T-helper 22 cell (primary cell): Measurements from ENCODE around the gene IQCE.
"Not testable (repeated sequence)": the region's sequence is repeated elsewhere in the genome, so short reads cannot be mapped to it uniquely, and the experiment has no call there.

Source experiments
- DNase-seq: peaks from one replicate; pipeline ENCODE4 v3.0.0-alpha.2; 2020; ENCODE audit warnings: low read depth

IQCE gene

DNA sequence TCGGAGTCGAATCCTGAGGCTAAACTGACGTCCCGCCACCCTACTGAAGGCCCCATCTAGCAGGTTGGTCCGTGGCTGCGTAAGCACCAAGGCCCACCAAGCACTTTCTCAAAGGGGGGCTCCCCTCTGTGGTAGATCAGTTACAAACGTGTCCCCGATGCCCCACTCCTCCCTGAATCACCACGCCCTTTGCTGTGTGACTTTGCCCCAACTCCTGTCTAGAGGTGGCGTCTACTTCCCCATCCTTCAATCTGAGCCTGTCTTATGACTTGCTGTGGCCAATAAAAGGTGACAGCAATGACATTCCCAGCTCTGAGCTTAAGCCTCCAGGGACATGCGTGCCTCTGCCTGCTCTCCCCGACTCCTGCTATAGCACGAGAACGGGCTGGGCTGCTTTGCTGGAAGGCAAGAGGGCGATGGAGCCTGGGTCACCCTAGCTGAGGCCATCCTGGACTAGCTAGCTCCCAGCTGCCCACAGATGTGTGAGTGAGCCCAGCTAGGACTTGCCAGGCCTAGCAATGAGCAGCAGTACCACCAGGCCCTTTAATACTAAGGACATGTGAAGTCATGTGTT lies 26.5 kb upstream of the IQCE start:
- DNase-seq: not testable (repeated sequence)

DNA sequence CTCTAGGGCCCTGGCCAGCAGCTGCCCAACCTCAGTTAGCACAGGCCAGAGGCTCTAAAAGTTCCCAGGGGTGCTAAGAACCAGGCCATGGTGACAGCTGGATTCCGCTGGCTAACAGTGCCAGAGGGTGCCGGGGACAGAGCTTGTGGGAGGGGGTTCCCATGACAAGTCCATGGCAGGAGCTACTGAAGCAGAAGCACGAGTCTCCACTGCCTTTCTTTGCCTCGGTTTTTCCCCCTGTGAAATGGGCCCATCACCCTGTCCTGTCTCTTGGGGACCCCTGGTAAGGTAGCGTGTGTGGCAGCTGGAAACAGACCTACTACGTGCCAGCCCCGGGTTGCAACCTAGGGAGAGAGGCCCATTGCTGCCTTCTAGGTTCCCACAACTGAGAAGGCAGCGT lies 26.0 kb upstream of the IQCE start:
- DNase-seq: not testable (repeated sequence)

DNA sequence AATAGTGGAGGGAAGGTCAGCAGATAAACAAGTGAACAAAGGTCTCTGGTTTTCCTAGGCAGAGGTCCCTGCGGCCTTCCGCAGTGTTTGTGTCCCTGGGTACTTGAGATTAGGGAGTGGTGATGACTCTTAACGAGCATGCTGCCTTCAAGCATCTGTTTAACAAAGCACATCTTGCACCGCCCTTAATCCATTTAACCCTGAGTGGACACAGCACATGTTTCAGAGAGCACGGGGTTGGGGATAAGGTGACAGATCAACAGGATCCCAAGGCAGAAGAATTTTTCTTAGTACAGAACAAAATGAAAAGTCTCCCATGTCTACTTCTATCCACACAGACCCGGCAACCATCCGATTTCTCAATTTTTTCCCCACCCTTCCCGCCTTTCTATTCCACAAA lies 25.2 kb upstream of the IQCE start:
- not testable (repeated sequence) for DNase-seq

DNA sequence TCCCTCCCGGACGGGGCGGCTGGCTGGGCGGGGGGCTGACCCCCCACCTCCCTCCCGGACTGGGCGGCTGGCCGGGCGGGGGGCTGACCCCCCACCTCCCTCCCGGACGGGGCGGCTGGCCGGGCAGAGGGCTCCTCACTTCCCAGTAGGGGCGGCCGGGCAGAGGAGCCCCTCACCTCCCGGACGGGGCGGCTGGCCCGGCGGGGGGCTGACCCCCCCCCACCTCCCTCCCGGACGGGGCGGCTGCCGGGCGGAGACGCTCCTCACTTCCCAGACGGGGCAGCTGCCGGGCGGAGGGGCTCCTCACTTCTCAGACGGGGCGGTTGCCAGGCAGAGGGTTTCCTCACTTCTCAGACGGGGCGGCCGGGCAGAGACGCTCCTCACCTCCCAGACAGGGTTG lies 24.6 kb upstream of the IQCE start:
- DNase-seq: not testable (repeated sequence)

DNA sequence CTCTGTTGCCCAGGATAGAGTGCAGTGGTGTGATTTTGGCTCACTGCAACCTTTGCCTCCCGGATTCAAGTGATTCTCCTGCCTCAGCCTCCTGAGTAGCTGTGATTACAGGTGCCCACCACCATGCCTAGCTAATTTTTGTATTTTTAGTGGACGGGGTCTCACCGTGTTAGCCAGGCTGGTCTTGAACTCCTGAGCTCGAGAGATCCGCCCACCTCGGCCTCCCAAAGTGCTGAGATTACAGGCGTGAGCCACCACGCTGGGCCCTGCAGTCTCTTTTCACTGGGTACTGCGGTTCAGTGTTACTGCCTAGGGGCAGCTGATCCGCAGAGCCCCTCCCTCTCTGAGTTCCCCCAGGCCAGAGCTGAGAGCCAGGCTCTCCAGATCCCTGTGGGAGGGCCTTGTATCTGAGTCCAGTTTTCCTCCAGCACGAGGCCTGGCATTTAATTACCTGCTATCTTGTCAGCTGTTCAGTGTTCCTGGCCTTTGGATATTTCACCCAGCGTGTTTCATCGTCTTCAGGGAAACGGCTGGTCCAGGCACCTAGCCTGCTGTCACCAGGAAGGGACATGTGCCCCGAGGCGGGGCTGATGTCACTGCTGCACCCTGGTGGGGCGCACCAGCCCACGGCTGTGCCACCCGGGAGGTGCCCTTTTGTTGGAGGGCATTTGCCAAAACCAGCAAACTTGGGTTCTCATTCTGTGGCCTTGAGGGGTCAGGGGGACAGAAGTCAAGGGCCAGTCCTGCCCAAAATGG lies 22.7 kb upstream of the IQCE start:
- DNase-seq: not testable (repeated sequence)

DNA sequence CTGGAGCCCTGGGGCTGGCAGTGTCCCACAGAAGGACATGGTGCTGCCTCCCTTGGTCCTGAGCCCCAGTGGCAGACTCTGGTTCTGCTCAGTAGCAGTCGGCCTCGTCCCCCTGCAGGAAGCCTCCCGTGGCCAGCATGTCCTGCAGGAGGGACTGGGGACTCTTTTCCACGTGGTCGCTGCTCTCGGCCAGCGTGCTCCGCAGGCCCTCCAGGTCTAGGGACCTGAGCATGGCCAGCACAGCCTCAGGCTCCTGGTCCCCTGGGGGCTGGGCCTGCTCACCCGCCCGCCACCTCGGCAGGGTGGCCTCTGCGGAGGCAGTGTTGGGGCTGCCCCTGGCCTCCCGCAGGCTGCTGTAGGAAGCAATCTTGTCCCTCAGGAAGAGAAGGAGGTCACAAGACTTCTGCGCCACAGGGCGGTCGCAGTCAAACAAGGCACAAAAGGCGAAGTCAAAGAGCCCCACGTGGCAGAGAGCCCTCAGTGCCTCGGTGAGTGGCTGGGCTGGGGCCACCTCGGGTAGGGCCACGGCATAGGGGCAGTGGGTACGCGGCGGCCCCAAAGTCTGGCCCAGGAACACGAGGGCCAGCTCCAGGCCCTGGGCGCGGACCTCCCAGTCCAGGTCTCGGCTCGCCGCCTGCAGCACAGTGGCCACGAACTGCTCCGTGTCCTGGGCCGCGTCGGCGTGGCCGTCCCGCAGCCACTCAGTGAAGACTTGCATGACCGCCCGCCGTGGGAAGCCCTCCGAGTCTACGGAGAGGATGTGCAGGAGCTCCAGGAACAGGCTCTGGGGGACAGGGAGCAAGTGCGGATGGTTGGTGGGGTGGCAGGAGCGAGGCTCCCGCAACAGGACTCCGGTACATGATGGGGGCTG lies 20.6 kb upstream of the IQCE start:
- DNase-seq: no peak

DNA sequence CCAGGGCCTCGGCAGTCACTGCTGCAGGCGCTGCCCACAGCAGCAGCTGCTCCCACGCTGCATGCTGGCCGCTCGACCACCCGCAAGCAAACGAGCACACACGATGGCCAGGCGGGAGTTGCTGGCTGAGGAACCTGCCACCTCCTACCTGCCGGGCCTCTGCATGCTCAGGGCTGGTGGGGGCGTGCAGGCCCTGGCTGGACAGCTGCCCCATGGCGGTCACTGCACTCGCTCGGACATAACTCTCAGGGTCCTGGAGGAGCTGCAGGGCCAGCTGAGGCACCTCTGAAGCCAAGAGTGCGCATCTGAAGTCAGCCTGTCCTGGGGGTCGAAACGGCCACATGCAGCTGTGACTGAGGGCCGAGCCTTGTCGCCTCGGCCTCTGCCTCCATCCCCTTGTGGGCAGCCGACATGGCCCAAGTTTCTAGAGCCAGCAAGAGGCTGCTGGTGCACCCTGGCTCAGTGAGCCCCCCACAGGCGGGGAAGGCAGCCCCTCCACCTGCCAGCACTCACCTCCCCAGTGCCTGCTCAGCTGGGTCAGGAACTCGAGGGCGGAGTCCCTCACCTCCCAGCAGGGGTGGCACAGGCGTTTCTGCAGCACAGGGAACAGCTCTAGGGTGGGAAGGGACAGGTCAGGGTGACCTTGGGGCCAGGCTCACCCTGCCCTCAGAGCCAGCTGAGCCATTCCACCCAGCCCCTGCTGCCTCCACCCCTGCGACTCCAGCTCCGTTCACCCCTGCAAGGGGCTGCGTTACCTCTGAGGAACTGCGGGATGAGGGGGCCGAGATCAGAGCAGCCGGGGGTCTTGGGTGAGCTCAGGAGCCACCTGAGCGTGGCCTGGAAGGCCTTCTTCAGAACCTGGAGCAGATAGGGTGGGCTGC lies 19.5 kb upstream of the IQCE start:
- no peak for DNase-seq

DNA sequence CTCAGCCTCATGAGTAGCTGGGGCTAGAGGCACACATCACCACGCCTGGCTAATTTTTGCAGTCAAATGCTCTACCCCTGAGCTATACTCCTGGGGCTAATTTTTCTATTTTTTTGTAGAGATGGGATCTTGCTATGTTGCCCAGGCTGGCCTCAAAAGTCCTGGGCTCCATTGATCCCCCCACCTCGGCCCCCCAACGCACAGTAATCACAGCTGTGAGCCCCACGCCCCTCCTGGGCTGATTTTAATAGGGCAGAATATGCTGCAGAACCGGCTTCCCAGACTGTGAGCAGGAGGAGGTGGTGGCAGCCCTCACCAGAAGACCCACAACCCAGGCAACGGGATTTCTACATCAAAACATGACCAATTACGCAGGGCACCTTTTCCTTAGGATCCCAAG lies 18.6 kb upstream of the IQCE start:
- no peak for DNase-seq

DNA sequence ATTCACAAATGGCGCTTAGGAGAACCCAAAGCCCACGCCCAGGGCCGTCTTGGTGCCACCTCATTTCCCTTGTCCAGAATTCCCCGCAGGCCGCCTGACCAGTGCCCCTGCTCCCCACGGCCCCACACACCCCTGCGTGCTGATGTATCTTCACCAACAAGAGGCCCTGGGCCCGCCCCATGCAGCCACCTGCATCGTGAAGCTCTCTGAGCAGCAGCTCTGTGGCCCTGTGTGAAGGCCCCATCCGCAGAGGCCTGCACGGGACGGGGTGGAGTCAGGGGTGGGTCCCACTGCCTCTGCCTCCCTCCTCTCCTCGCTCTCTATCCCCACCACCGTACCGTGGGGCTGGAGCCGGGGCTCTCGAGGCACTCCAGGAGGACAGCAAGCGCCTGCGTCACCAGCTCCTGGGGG lies 18.1 kb upstream of the IQCE start:
- DNase-seq: no peak

DNA sequence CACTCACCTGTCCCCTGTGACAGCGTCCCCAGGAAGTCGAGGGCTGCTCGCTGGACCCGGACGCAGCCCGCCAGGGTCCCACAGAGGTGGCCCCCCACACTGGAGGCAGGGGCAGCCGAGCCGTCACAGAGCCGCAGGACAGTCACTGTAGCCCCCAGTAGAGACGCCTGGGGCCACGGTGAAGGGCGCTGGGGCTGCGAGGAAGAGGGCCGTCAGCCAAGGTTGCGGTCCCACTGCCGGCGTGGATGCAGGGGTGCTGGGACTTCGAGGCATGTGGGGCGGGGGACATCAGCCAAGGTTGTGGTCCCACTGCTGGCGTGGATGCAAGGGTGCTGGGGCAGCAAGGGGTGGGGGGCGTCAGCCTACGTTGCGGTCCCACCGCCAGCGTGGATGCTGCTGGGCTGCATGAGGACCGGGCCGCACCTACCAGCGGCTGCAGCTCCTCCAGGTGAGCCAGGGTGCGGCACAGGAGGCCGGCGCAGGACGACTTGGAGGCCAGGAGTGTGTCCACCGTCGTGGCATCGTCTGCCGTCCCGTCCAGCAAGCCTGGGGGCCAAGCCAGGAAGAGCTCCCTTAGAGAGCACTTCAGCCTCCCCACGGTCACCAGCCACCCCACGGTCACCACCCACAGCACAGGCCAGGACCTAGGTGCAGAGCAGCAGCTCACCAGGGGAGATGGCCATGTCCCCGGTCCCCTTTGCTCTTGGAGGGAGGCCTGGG lies 17.3 kb upstream of the IQCE start:
- no peak for DNase-seq

DNA sequence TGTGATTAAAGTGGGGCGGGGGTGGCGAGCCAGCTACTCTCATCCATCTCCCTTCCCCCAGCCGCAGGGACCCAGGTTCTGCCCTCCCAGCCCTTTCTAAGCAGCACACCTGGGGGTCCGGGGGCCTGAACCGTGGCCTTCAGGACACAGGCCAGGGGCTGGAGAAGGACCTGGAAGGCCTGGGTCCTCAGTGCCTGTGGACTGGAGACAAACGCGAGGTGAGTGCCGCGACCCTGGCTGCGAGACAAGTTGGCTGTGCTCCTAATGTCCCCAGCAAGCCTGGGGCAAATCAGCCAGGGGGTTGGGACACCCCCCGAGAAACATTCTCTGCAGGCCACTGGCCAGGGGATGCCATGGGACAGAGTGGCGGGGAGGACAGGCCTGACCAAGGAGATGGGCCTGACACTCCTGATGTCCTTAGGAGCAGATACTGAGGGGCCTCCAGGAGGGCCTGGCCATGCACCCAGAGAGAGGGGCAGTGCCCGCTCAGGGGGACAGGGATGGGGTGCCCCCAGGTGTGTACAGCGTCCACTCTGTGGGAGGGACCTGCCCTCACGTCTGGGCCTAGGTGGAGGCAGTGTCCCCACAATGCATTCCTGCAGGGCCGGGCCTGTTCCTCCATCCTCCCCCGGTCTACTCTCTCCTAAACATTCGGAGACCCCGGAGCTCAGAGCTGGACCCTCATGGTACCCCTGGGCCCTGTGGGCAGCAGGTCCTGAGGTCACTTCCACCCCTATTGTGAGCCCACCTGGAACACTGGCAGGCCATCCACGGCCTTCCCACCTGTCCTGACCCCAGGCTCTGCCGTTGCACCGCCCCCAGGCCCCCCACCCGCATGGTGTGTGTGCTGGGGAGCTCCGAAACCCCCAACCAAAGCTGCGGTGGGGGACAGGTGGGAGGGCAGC lies 16.5 kb upstream of the IQCE start:
- no peak for DNase-seq

DNA sequence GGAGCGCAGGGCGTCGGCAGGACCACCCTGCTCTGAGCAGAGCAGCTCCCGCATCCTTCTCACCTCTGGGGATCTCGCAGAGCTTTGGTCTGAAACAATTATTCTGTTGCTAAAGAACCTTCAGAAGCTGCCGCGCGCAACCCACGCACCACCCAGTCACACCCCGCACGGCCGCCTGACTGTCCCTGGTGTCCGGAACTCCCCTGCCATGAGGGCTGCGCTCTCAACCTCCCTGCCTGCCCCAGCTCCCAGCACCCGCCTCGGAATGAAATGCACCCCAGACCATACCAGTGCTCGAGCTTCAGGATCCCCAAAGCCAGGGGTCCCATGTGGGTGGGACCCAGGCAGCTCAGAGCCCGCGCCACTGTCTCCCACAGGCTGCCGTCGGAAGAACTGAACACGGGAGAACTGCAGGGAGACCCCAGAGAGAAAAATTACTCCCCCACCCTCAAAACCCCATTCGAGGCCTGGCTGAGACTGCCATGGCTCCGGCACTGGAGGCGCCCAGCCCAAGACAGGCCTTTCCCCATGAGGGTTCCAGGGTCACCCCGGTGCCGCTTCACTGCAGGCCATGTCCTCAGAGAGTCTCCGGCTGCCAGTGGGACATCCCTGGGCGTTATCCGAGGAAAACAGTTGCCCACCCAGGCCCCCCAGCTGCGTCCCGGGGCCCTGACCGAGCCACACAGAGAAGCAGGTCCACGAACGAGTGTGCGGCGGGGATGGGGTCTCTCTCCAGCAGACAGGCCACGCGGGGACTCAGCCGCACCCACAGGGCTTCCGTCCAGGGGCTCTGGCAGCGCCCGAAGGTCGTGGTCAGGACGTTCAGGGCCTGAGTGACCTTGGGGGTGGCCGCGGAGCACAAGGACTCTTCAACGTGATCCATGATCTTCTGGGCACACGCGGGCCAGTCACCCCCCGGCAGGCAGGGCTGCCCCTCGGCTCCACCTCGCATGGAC lies 15.6 kb upstream of the IQCE start:
- DNase-seq: no peak

DNA sequence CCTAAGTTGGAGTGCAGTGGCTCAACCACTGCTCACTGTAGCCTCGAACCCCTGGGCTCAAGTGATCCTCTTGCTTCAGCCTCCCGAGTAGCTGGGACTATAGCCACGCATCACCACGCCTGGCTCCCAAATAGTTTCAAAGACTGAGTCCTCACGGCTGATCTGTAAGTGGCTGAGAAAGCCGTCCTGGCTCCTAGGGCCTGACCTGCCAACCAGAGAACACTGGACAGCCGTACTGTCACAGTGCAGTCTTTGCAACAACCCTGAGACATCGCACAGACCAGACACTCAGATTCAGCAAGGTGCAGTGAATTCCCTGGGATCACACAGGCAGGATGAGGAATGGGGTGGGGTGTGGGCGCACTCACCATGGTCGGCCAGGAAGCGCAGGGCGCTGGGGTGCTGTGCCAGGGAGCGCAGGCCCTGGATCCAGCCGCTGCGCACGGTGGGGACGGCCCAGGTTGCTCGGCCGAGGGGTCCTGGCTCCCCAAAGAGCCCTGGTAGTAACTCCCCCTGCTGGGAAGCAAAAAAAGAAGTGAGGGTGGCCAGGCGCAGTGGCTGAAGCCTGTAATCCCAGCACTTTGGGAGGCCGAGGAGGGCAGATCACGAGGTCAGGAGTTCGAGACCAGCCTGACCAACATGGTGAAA lies 14.1 kb upstream of the IQCE start:
- no peak for DNase-seq

DNA sequence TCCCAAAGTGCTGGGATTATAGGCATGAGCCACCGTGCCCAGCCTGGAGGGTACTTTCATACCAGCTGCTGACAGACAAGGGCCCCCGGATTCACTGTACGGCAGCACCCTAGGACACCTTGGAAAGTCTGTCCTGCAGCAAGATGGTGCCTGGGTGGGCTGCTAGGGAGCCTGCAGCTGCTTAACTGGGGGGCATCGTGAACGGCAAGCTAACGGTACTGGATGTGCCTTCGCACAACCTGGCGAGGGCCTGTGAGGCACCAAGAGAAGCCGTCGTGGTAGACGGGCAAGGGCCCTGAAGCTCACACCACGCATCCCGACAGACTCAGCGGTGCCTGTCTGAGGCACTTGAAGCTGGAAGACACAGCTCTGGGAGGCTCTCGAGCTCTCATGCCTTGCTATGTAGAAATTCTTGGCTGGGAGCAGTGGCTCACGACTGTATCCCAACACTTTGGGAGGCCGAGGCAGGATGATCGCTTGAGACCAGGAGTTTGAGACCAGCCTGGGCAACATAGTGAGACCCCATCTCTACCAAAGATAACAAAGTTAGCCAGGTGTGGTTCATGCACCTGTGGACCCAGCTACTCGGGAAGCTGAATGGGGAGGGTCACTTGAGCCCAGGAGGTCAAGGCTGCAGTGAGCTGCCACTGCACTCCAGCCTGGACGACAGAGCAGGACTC lies 12.9 kb upstream of the IQCE start:
- DNase-seq: no peak

DNA sequence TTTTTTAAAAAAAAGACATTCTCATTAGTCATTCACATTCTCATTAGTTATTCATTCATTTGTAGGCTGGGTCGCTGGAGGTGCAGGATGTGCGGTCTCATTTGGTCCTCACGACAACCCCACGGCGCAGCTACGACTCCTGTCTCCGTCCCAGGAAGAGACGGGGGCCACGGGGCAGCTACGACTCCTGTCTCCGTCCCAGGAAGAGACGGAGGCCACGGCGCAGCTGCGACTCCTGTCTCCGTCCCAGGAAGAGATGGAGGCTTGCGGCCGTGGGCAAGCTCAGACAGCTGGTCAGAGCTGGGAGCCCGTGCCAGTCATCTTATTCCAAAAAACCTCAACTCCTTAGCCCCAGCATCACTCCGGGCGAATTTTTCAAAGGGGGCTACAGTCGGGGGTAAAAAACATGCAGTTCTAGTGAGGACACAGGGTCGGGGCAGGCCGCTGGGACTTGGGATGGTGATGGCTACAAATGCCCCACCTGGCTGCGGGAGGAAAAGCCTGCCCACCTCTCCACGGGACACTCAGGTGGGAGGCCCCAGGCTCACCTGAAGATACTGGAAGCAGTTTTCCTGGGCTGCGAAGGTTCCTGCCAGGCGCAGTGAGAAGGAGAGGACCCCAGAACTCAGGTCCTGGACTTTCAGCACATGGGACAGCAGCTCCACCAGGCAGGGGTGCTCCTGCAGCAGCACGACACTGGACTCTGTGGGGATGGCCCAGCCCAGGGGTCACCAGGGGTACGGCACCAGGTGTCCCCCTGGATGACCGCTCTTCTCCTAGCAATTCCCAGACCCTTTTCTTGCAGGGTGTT lies 11.8 kb upstream of the IQCE start:
- no peak for DNase-seq

DNA sequence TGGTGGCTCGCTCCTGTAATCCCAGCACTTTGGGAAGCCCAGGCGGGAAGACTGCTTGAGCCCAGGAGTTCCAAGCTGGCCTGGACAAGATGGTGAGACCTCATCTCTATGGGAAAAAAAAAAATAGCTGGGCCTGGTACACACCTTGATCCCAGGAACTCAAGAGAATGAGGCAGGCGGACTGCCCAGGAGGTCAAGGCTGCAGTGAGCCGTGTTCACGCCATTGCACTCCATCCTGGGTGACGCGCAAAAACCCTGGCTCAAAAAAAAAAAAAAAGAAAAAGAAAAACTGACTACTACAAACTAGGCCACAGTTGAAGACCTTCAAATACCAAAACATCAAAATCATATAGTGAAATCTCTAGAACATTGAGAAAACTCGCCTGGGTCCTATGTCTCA lies 7.4 kb upstream of the IQCE start:
- DNase-seq: no peak

DNA sequence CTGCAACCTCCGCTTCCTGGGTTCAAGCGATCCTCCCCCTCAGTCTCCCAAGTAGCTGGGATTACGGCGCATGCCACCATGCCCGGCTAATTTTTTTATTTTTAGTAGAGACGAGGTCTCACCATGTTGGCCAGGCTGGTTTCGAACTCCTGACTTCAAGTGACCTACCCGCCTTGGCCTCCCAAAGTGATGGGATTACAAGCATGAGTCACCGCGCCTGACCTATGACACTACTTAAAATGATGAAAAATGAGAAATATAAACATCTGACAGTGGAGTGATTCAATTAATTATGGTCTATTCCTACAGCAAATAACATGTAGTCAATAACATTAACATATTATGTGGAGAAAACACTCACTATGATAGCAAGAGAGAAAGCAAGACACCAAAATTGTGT lies 5.7 kb upstream of the IQCE start:
- DNase-seq: no peak
